Measurements from ENCODE around the gene PTDSS2.

PTDSS2 gene

GRCh38 chr11:471468-472145 is 21.5 kb downstream of the PTDSS2 start:
- DNase-seq: no peak

DNA sequence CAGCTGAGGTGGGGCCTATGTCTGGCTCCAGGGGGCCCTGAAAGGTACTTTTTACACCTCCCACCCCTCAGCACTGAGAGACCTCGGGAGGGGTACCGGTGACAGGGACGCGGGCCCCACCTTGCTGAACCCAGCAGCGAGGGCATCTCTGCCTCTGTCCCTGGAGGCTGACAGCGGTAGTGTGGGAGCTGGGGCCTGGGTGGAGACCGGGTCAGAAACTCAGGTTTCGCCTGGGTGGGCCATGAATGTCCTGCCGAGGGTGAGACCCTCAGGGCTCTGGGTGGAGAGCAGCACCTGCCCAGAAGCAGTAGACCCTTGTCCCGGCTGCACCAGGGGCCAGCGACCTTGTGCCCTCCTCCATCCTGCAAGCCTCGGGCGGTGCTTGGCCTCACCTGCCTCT is 22.2 kb downstream of the PTDSS2 start:
- DNase-seq: no peak

- no peak for DNase-seq
Measured at GRCh38 chr11:472816-473215, 22.7 kb downstream of the PTDSS2 start.

- DNase-seq: no peak
Measured at GRCh38 chr11:473415-473814, 23.3 kb downstream of the PTDSS2 start.

- no peak for DNase-seq
Measured at GRCh38 chr11:473962-474785, 24.1 kb downstream of the PTDSS2 start.

DNA sequence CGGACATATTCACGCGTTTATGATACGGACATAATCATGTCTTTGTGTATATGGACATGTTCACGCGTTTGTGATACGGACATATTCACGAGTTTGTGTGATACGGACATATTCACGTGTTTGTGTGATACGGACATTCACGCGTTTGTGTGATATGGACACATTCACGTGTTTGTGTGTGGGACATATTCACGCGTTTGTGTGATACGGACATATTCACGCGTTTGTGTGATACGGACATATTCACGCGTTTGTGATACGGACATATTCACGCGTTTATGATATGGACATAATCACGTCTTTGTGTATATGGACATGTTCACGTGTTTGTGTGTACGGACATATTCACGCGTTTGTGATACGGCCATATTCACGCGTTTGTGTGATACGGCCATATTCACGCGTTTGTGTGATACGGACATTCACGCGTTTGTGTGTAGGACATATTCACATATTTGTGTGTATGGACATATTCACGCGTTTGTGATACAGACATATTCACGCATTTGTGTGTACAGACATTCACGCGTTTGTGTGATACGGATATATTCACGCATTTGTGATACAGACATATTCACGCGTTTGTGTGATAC is 24.9 kb downstream of the PTDSS2 start:
- DNase-seq: no peak

- DNase-seq: no peak
Measured at GRCh38 chr11:475941-476340, 25.9 kb downstream of the PTDSS2 start.

DNA sequence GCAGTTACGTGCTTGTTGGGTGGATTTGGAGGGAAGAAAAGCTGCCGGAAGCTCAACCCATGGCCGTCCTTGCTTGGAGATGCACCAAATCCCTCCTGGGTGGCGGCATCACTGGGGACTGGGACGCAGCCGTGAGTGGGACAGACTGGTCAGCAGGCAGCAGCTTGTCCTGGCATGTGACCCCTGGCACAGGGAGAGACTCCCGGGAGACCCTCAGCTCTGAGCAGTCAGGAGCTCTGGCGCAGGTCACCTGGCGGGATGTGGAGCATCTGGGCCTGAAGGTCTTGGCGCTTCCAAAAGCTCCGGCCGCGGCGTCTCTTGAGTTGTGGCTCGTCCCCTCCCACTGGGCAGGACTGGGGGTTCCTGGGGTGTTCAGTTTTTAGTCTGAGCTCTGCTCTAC is 26.3 kb downstream of the PTDSS2 start:
- no peak for DNase-seq

GRCh38 chr11:477052-477715 is 27.1 kb downstream of the PTDSS2 start:
- no peak for DNase-seq

GRCh38 chr11:479311-479710 is 29.2 kb downstream of the PTDSS2 start:
- DNase-seq: no peak

GRCh38 chr11:484616-485015 is 34.5 kb downstream of the PTDSS2 start:
- no peak for DNase-seq

GRCh38 chr11:486189-486588 is 36.1 kb downstream of the PTDSS2 start:
- DNase-seq: no peak

- no peak for DNase-seq
Measured at GRCh38 chr11:487571-488021, 37.5 kb downstream of the PTDSS2 start.

DNA sequence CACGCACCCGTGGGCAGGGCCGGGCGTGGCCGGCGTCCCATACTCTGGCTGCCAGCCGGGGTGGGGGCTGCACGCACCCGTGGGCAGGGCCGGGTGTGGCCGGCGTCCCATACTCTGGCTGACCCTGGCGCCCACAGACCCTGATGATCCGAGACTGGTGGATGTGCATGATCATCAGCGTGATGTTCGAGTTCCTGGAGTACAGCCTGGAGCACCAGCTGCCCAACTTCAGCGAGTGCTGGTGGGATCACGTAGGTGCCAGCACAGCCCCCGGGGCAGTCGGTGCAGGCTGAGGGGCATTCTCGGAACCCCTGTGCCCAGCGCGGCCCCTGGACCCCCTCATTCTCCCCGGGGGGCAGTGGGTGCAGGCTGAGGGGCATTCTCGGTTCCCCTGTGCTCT is 38.0 kb downstream of the PTDSS2 start:
- DNase-seq: no peak

- DNase-seq: no peak
Measured at GRCh38 chr11:488579-488978, 38.5 kb downstream of the PTDSS2 start.

DNA sequence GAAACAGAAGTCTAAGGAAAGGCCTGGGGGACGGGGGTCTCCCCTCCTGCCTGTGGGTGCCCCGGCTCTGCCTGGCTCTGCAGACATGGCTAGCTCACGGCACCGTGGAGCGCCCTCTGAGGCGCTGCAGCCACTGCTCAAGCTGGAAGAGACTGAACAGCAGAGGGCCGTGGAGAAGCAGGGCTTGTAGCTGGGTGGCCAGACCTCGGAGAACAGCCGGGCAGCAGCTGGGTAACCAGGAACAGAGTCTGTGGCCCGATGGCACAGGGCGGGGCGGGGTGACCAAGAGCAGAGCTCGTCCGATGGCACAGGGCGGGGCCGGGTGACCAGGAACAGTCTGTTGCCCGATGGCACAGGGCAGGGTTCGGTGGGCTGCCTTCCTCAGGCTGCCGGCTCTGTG is 38.9 kb downstream of the PTDSS2 start:
- DNase-seq: no peak

- DNase-seq: no peak
Measured at GRCh38 chr11:489610-490185, 39.6 kb downstream of the PTDSS2 start.

DNA sequence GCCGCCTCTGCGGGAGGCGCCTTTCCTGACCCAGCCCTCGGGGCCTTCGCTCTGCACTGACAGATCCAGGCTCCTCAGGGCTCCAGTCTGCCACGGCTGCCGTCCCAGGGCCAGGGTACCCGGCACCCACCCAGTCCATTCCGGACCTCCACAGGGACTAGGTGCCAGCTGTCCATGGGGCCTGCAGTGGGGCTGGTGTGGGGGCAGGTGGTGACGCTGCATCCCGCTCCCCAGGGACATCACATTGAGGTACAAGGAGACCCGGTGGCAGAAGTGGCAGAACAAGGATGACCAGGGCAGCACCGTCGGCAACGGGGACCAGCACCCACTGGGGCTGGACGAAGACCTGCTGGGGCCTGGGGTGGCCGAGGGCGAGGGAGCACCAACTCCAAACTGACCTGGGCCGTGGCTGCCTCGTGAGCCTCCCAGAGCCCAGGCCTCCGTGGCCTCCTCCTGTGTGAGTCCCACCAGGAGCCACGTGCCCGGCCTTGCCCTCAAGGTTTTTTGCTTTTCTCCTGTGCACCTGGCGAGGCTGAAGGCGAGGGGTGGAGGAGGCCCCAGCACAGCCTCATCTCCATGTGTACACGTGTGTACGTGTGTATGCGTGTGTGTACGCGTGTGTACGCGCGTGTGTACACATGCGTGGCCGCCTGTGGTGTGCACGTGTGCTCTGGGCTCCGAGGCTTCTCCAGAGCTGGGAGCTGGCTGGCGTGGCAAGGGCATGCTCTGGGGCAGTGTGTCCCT is 40.3 kb downstream of the PTDSS2 start:
- no peak for DNase-seq

- no peak for DNase-seq
Measured at GRCh38 chr11:490930-491260, 40.8 kb downstream of the PTDSS2 start.

GRCh38 chr11:491358-491757 is 41.3 kb downstream of the PTDSS2 start:
- no peak for DNase-seq

GRCh38 chr11:492427-493226 is 42.5 kb downstream of the PTDSS2 start:
- DNase-seq: no peak
